Activated CD8-positive, alpha-beta T cell treated with anti-CD3 and anti-CD28 coated beads for 36 hours (primary cell): Measurements from ENCODE around the gene STIM2. TPM values are rescaled to one million over a fixed set of nuclear protein-coding genes. Genes with fewer than 3 reads are reported as not detected.
"Not testable (repeated sequence)": the region's sequence is repeated elsewhere in the genome, so short reads cannot be mapped to it uniquely, and the experiment has no call there.

Experiments used
- ATAC-seq: fragments of 200-7000 bp; cut with Tn5 transposase; one replicate; pipeline ENCODE4 v1.10.0; 2021; ENCODE audit warnings: mild to moderate bottlenecking, moderate library complexity
- CTCF ChIA-PET: fragments of 350-600 bp; sonication (Branson Sonifier 250); formaldehyde crosslinking; loops from one replicate; lab custom pipeline; 2021; ENCODE audit warnings: antibody characterized with exemption; lab: Charles Lee
- POLR2A ChIA-PET: fragments of 350-600 bp; sonication (Branson Sonifier 250); formaldehyde crosslinking; loops from one replicate; lab custom pipeline; 2021; ENCODE audit warnings: antibody characterized with exemption; lab: Charles Lee
- DNase-seq: peaks from one replicate; pipeline ENCODE4 v3.0.0-alpha.2; 2020
- H3K27ac Mint-ChIP-seq: one replicate; pipeline ENCODE4 v1.8.0; 2021; ENCODE audit warnings: mild to moderate bottlenecking, mixed read lengths
- H3K27me3 Mint-ChIP-seq: one replicate; pipeline ENCODE4 v1.8.0; 2021; ENCODE audit warnings: mixed read lengths
- H3K36me3 Mint-ChIP-seq: one replicate; pipeline ENCODE4 v1.8.0; 2021; ENCODE audit warnings: low read depth, mixed read lengths
- H3K4me1 Mint-ChIP-seq: one replicate; pipeline ENCODE4 v1.8.0; 2021; ENCODE audit warnings: low read depth, mixed read lengths
- H3K4me3 Mint-ChIP-seq: one replicate; pipeline ENCODE4 v1.8.0; 2021; ENCODE audit warnings: mild to moderate bottlenecking, moderate library complexity, mixed read lengths
- H3K9me3 Mint-ChIP-seq: one replicate; pipeline ENCODE4 v1.8.0; 2021; ENCODE audit warnings: mixed read lengths
- CTCF ChIP-seq: fragments of 200-600 bp; IDR thresholded peaks from one replicate; pipeline ENCODE4 v1.8.0; 2022; ENCODE audit warnings: antibody characterized with exemption, mild to moderate bottlenecking
- intact Hi-C: fragments of 100-400 bp; cut with micrococcal nuclease; formaldehyde crosslinking; loops from one replicate; pipeline ENCODE4 v1.10.0; 2022
- total RNA-seq, 2 experiments: library from RNA; stranded (reverse); gene quantifications; one replicate each; pipeline ENCODE4 v1.2.3, GENCODE V29; 2021

The STIM2 gene
- total RNA-seq, 2 experiments from 2014 or later: 44.4 to 46.6 TPM

- no peak overlapping the region for H3K27ac Mint-ChIP-seq
- intact Hi-C loops: no loop called here
- no peak for TF ChIP-seq CTCF
- CTCF ChIA-PET: no interaction called here
- H3K9me3 Mint-ChIP-seq: peaks cover 18% of the 10 kb centered on the region
- H3K4me1 Mint-ChIP-seq: peaks cover 11% of the 10 kb centered on the region
- peaks cover 4% of the 10 kb centered on the region for H3K36me3 Mint-ChIP-seq
- ATAC-seq (no peak), DNase-seq (no peak)
- no peaks in the 10 kb centered on the region for H3K27me3 Mint-ChIP-seq
- no peak overlapping the region for H3K4me3 Mint-ChIP-seq
- POLR2A ChIA-PET: no interaction called here
Measured at GRCh38 chr4:26824667-26825066, 36.0 kb upstream of the STIM2 start.

GRCh38 chr4:26826721-26827120 lies 33.9 kb upstream of the STIM2 start:
- ChIA-PET POLR2A (no interaction called here), CTCF (no interaction called here)
- Mint-ChIP-seq H3K27ac (no peak overlapping the region), H3K27me3 (peaks cover 2% of the 10 kb centered on the region), H3K4me1 (peaks cover 11% of the 10 kb centered on the region), H3K9me3 (peaks cover 15% of the 10 kb centered on the region), H3K36me3 (peaks cover 4% of the 10 kb centered on the region), H3K4me3 (no peak overlapping the region)
- no peak for TF ChIP-seq CTCF
- ATAC-seq: no peak
- intact Hi-C loops: no loop called here
- DNase-seq: no peak

- H3K4me1 Mint-ChIP-seq, H3K36me3 Mint-ChIP-seq, POLR2A ChIA-PET, H3K27me3 Mint-ChIP-seq, H3K27ac Mint-ChIP-seq, ATAC-seq, intact Hi-C loops, CTCF ChIA-PET, H3K4me3 Mint-ChIP-seq, DNase-seq: not testable (repeated sequence)
- peaks cover 13% of the 10 kb centered on the region for H3K9me3 Mint-ChIP-seq
Measured at GRCh38 chr4:26827336-26827735, 33.3 kb upstream of the STIM2 start.

GRCh38 chr4:26827798-26828197 lies 32.8 kb upstream of the STIM2 start:
- intact Hi-C loops: no loop called here
- DNase-seq (no peak), ATAC-seq (no peak)
- Mint-ChIP-seq H3K4me3 (no peak overlapping the region), H3K4me1 (peaks cover 2% of the 10 kb centered on the region), H3K9me3 (peaks cover 9% of the 10 kb centered on the region), H3K36me3 (peaks cover 2% of the 10 kb centered on the region), H3K27me3 (peaks cover 2% of the 10 kb centered on the region), H3K27ac (no peak overlapping the region)
- ChIA-PET POLR2A (no interaction called here), CTCF (interaction anchor here (1.4 kb wide), 1 partner anchor 180 kb away, joined by 4 read pairs; no protein-coding TSS in a partner anchor)
- no peak for TF ChIP-seq CTCF

- no peaks in the 10 kb centered on the region for H3K4me1 Mint-ChIP-seq
- ChIA-PET CTCF (interaction anchor here (0.6 to 1.4 kb wide), 2 partner anchors 179 to 220 kb away, joined by 3 to 4 read pairs; no protein-coding TSS in a partner anchor), POLR2A (no interaction called here)
- no peak for TF ChIP-seq CTCF
- H3K27me3 Mint-ChIP-seq: peaks cover 2% of the 10 kb centered on the region
- no peaks in the 10 kb centered on the region for H3K9me3 Mint-ChIP-seq
- intact Hi-C loops: no loop called here
- no peak for DNase-seq
- H3K27ac Mint-ChIP-seq: no peak overlapping the region
- ATAC-seq: no peak
- no peaks in the 10 kb centered on the region for H3K36me3 Mint-ChIP-seq
- H3K4me3 Mint-ChIP-seq: no peak overlapping the region
Measured at GRCh38 chr4:26829018-26829417, 31.6 kb upstream of the STIM2 start.

- CTCF ChIA-PET: no interaction called here
- DNase-seq: no peak
- intact Hi-C loops: no loop called here
- ATAC-seq: no peak
- no peak overlapping the region for H3K27ac Mint-ChIP-seq
- peaks cover 2% of the 10 kb centered on the region for H3K27me3 Mint-ChIP-seq
- H3K36me3 Mint-ChIP-seq: no peaks in the 10 kb centered on the region
- no peak overlapping the region for H3K4me3 Mint-ChIP-seq
- POLR2A ChIA-PET: no interaction called here
- H3K9me3 Mint-ChIP-seq: no peaks in the 10 kb centered on the region
- H3K4me1 Mint-ChIP-seq: no peaks in the 10 kb centered on the region
- TF ChIP-seq CTCF: no peak
Measured at GRCh38 chr4:26830033-26830432, 30.6 kb upstream of the STIM2 start.
